GM21423 (cell line): ENCODE data around the gene OTP.
A peak's percentile ranks its signal among the peaks of the same experiment; 100 is the strongest.
"Not testable (repeated sequence)": the region's sequence is repeated elsewhere in the genome, so short reads cannot be mapped to it uniquely, and the experiment has no call there.

Experiments used
- ATAC-seq: cut with Tn5 transposase; IDR thresholded peaks from one replicate; pipeline ENCODE4 v1.9.1; 2021; ENCODE audit warnings: mild to moderate bottlenecking, moderate library complexity; ENCODE audit not compliant: unreplicated experiment

The OTP gene

GRCh38 chr5:77616920-77617319 is 21.6 kb downstream of the OTP start:
- no peak for ATAC-seq

DNA sequence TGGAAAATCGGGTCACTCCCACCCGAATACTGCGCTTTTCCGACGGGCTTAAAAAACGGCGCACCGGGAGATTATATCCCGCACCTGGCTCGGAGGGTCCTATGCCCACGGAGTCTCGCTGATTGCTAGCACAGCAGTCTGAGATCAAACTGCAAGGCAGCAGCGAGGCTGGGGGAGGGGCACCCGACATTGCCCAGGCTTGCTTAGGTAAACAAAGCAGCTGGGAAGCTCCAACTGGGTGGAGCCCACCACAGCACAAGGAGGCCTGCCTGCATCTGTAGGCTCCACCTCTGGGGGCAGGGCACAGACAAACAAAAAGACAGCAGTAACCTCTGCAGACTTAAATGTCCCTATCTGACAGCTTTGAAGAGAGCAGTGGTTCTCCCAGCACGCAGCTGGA is 29.6 kb downstream of the OTP start:
- not testable (repeated sequence) for ATAC-seq

- ATAC-seq, result no peak
Measured at GRCh38 chr5:77607324-77607723, 31.2 kb downstream of the OTP start.

GRCh38 chr5:77606279-77606678 is 32.2 kb downstream of the OTP start:
- no peak for ATAC-seq

- no peak for ATAC-seq
Measured at GRCh38 chr5:77599679-77600078, 38.8 kb downstream of the OTP start.

- ATAC-seq, result peak; percentile 75
Measured at GRCh38 chr5:77590347-77590746, 48.2 kb downstream of the OTP start.

- no peak for ATAC-seq
Measured at GRCh38 chr5:77588175-77588574, 50.3 kb downstream of the OTP start.

- ATAC-seq, result no peak
Measured at GRCh38 chr5:77586101-77586500, 52.4 kb downstream of the OTP start.

- not testable (repeated sequence) for ATAC-seq
Measured at GRCh38 chr5:77582143-77582542, 56.4 kb downstream of the OTP start.
